GM18520 (cell line): ENCODE measurements around the gene EIF4G3.
A peak's percentile ranks its signal among the peaks of the same experiment; 100 is the strongest.
"Not testable (repeated sequence)": the region's sequence is repeated elsewhere in the genome, so short reads cannot be mapped to it uniquely, and the experiment has no call there.

Source experiments
- ATAC-seq: cut with Tn5 transposase; IDR thresholded peaks from one replicate; pipeline ENCODE4 v1.9.1; 2021; ENCODE audit not compliant: unreplicated experiment

The EIF4G3 gene

DNA sequence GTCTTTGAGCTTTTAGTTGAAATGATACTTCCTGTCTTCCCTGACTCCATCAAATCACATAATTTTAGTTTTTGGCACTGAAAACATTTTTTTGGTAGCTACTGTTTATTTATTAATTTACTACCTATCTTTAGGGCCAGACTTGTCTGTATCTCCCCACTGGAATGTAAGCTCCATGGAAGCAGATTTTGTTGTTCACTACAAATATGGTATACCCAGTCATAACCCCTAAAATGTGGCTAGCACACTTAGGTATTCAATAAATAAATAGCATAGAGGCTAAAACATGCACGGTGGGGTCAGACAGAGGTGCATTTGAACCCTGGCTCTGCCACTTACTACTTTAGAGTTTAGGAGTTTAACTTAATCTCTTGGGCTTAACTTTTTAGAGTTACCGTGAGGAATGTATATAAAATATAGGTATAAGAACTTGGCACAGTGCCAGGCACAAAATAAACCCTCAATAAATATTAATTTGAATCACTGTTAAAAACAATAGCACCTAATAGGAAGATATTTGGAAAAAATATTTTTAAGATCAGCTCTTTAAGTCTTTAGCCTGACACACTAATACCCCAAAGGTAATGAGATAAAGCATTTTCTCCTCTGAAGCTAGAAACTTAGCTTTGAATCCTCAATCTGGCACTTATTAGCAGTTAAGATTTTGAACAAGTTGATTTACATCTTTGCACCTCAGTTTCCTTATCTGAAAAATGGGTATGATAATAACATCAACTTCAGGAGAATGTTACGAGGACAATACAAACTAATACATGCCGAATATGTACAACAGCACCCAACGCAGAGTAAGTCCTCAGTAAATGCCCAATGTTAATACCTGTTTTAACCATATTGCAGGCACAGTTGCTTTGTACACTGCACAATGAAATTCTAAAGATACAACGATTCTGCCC, 330.0 kb downstream of the EIF4G3 start:
- no peak for ATAC-seq

- no peak for ATAC-seq
Observed at GRCh38 chr1:20840731-20841130, 336.0 kb downstream of the EIF4G3 start.

DNA sequence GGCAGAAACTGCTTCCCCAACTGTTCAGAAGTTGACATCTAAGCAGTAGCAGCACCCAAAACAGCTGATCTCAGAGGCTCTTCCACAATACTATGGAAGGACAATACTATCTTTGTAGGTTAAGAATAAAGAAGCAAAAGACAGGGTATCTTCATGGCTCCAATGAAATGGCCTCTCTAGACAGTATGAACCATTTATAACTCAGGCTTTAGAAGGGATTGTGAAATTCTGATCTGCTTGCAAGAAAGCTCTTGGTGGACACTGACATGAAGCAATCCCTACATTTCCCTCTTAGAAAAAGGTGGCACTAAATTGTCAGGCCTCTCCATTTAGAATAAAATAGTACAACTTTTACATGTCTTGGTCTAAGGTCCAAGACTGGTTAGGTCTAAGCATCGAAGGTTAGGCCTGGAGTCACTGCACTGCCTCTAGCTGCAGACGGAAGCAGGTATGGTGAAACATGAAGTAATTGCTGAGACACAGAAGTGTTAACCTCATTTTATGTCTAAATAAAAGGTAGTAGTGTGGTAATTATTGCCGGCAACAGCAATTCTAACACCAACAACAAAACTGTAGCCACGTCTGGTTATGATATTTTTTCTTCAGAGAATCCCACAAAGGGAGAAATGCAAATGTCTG, 339.0 kb downstream of the EIF4G3 start:
- no peak for ATAC-seq

DNA sequence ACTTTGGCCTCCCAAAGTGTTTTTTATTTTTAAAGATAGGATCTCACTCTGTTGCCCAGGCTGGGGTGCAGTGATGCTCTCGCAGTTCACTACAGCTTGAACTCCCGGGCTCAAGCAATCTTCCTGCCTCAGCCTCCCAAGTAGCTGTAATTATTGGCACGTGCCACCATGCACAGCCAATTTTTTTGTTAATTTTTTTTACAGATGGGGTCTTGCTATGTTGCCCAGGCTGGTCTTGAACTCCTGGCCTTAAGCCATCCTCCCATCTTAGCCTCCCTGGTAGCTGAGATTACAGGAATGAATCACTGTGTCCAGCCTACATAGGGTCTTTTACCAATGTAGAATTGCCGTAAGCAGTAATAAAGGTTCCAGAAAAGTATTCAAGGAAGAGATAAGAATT, 340.5 kb downstream of the EIF4G3 start:
- ATAC-seq: no peak

DNA sequence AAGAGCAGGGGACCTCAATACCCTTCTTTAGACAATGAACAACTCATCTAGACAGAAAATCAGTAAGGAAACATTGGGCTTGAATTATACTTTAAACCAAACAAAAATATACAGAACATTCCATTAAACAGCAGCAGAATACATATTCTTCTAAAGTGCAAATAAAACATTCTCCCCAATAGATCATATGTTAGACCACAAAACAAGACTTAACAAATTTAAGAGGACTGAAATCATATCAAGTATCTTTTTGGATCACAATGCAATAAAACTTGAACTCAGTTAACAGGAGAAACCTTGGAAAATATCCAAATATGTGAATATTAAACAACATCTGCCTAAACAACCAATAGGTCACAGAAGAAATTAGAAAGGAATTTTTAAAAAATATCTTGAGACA, 341.9 kb downstream of the EIF4G3 start:
- no peak for ATAC-seq

GRCh38 chr1:20834192-20834591, 342.5 kb downstream of the EIF4G3 start:
- ATAC-seq: no peak

- no peak for ATAC-seq
Observed at GRCh38 chr1:20830378-20830777, 346.3 kb downstream of the EIF4G3 start.

DNA sequence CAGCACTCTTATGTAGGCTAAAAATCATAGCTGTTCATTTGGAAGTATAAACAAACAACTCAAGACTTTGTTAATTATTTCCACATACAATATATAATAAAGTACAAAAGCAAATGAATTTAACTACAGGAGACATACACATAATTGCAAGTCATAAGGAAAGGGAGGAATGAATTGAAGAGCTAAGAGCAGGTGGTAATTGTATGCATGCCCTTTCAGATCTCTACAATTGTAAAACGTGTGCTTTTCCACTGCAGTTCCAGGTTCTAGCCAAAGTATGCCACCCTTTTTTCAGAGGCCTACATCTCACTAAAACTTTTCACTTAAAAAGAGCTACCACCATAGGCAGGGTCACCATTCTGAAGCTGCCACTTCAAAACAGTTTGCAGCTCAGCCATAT, 346.8 kb downstream of the EIF4G3 start:
- ATAC-seq: no peak

DNA sequence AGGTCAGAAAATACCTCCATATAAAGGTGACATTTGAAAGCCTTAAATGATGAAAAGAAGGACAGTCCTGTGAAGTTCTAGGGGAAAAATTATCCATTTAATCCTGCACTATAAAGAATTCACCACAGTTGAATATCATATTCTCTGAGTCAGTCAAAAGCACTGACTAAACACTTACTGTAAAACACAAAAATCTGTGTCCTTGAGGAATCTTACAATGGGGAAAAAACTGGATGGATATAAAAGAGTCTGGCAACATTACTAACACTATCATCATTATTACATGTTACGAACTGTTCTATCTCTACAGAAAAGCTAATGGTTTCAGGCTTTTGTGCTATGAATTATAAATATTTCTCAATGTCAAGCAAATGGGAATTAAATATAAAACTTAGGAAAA, 347.2 kb downstream of the EIF4G3 start:
- ATAC-seq: no peak

- no peak for ATAC-seq
Observed at GRCh38 chr1:20823845-20824244, 352.9 kb downstream of the EIF4G3 start.

DNA sequence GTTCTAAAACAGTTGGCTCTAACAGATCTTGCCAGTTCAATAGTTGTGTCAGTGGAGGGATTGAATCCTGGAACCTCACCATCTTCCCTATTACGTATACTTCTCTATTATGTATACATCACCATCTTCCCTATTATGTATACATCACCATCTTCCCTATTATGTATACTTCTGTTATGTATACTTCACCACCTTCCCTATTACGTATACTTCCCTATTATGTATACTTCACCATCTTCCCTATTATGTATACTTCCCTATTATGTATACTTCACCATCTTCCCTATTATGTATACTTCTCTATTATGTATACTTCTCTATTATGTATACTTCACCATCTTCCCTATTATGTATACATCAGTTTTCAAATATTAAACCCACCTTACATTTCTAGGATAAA, 355.2 kb downstream of the EIF4G3 start:
- no peak for ATAC-seq

DNA sequence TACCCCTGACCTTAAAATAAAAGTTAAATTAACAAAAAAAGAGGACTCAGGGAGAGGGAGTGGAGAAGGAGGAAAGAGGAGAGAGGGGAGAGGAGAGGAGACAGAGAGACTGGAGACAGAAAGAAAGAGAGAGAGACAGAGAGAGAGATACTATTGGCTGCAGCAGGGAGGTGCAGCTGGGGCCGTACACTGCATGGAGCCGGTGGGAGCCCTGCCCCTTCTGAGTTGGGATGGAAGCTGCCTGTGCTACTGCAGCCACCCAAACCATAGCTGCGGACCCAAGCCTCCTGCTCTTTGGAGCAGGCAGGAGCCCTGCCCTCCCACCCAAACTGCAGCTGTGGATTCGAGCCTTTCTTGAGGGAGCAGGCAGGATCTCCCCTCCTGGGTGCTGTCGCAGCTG, 356.9 kb downstream of the EIF4G3 start:
- no peak for ATAC-seq

GRCh38 chr1:20814534-20814871, 362.2 kb downstream of the EIF4G3 start:
- no peak for ATAC-seq

GRCh38 chr1:20811916-20812315, 364.8 kb downstream of the EIF4G3 start:
- no peak for ATAC-seq

GRCh38 chr1:20793236-20793635, 383.5 kb downstream of the EIF4G3 start:
- no peak for ATAC-seq

- no peak for ATAC-seq
Observed at GRCh38 chr1:20792196-20792595, 384.5 kb downstream of the EIF4G3 start.

DNA sequence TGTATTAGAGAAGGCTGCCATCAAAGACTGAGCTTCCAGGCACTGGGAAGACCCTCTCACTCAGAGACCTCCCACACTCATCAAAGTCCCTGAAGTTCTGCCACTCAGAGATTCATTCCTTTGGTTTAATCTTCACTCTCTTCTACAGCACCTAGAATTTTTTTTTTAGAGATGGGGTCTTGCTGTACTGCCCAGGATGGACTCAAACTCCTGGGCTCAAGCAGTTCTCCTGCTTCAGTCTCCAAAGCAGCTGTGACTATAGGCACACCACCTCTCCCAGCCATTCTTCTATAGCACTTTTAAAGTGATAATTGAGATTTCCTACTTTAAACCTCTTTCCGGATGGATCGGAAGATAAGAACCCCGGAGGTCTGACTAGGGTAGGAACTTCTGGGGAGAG, 385.9 kb downstream of the EIF4G3 start:
- no peak for ATAC-seq

- ATAC-seq: not testable (repeated sequence)
Observed at GRCh38 chr1:20789598-20789997, 387.1 kb downstream of the EIF4G3 start.

GRCh38 chr1:20787840-20788795, 388.6 kb downstream of the EIF4G3 start:
- no peak for ATAC-seq

GRCh38 chr1:20787029-20787839, 389.5 kb downstream of the EIF4G3 start, which contains the start of gene HP1BP3:
Gene HP1BP3, minus strand, starts transcription at chr1:20787307. Its CDS starts 6,867 bp downstream, at chr1:20780440.
- ATAC-seq: peak; percentile 34
